NOMO-1 (cell line): Measurements from ENCODE around the gene MORN4.
A peak's percentile ranks its signal among the peaks of the same experiment; 100 is the strongest.
"Not testable (repeated sequence)": the region's sequence is repeated elsewhere in the genome, so short reads cannot be mapped to it uniquely, and the experiment has no call there.

Source experiments
- DNase-seq, 2 experiments: peaks; one replicate each; lab custom pipeline; 2025; ENCODE audit not compliant: unreplicated experiment in 2 of 2; lab: John Stamatoyannopoulos, UW

Gene MORN4

GRCh38 chr10:97632949-97633884 is at the start of gene MORN4:
Gene MORN4 (minus strand): TSS chr10:97633500. CDS start chr10:97619653, 13,847 bp downstream.
- DNase-seq, result peak; percentile 92 to 93

DNA sequence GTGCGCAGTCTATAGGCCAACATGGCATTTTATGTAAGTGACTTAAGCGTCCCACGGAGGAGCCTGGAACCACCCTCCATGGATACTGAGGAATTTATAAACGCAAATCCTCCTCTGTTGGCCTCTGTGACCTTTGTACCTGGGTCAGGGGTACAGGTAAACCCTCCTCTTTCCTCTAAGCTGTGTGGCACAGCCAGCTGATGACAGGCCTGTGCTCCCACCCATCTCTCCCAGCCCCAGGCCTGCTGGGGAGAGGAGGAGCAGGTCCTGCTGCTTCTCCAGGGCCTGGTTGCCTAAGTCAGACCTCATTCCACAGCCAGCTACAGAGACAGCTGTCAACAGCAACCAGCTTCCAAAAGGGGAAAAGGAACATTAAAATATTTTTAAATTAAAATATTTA is 48.7 kb upstream of the MORN4 start:
- no peak for DNase-seq

GRCh38 chr10:97679594-97679993 is 46.3 kb upstream of the MORN4 start:
- DNase-seq, result no peak

GRCh38 chr10:97676770-97677581 is 43.7 kb upstream of the MORN4 start:
- DNase-seq, result no peak

- no peak for DNase-seq
These were observed 41.9 kb upstream of the MORN4 start for GRCh38 chr10:97675222-97675621.

GRCh38 chr10:97673736-97674525 is 40.6 kb upstream of the MORN4 start:
- no peak for DNase-seq

- DNase-seq, result no peak
These were observed 36.3 kb upstream of the MORN4 start for GRCh38 chr10:97669571-97669970.

- no peak for DNase-seq
These were observed 34.2 kb upstream of the MORN4 start for GRCh38 chr10:97667463-97667862.

DNA sequence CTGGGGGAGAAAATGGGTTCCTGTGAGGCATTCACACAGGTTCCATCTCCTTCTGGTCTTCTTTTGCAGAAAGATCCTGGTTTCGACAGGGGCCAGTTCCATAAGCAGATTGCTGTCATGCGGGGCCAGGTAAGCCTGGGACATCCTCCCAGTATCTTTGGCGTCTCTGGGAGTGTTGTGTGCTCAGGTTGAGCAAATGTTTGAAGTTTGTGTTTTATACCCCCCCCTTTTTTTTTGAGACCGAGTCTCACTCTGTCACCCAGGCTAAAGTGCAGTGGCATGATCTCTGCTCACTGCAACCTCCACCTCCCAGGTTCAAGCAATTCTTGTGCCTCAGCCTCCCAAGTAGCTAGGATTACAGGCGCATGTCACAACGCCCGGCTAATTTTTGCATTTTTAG is 33.7 kb upstream of the MORN4 start:
- no peak for DNase-seq

DNA sequence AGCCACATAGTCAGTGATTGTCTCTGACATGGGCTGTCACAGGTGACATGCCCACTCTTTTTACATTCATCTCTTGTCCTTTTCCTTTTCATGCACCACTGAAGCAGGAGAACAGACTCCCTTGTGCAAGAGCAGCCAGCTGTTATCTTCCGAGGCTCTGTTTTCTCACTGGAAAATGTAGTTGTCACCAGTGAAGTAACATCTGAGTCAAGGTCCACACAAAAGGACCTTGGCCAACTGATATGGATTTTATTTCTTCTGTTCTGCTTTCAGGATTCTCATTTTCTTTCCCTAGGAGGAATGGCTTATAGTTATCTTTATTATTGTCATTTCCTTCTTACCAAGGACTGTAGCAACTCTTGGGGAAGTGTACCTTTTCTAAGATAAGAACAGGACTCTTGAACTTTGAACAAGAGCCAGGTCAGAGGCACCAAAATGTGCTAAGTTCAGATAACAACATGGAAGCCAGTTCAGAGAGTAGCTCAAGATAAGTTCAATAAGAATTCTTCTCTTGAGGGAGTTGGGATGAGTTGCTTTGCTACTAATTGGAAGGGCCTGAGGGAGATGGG is 31.1 kb upstream of the MORN4 start:
- no peak for DNase-seq

DNA sequence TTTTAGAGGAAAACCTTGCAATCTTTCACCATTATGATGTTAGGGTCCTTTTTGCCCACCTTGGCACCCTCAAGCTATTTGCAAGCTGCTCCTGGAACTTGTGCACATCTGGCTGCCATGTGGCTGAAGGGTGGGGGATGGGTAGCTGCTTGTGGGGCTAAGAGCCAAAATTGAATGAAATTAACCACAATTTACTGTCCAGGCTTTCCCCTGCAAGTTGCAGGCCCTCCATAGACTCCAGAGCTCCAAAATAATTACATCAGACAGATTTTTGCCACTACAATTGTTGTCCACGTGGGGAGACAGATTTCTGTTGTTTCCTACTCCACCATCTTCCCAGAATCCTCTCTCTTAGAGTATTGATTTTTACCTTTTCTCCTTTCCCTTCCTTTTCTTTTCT is 26.3 kb upstream of the MORN4 start:
- DNase-seq, result no peak

- peak in 1 of 2 experiments; percentile 53 for DNase-seq
These were observed 23.5 kb upstream of the MORN4 start for GRCh38 chr10:97656777-97657176.

DNA sequence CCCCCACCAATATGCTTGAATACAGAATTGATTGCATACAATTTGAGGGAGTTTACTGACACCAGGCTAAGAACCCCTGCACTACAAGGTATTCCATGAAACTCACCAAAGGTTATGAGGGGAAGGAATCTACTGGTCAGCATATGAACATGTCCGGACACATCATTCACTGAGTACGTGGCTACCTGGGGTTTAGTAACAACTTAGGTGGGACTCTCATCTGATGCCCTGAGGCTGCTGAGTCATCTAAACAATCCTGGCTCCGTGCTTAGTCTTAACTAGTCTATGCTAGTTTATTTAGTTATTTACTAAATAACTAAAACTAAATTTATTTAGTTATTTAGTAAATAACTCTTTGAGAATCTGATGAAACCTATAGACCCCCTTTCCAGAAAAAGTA is 18.5 kb upstream of the MORN4 start:
- DNase-seq, result no peak

DNA sequence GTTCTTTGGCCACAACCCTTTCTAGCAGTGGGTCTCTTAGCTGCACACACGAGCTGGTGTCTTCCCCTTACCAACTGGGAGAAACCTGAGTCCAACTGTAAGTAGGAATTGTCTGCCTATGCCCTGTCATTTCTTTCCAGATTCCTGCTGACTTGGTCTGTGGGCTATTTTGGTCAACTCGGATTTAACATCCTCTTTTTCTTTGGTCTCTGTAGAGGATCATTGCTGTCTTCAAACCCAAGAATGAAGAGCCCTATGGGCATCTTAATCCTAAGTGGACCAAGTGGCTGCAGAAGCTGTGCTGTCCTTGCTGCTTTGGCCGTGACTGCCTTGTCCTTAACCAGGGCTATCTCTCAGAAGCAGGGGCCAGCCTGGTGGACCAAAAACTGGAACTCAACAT is 17.4 kb upstream of the MORN4 start:
- DNase-seq, result no peak

GRCh38 chr10:97649405-97649750 is 16.1 kb upstream of the MORN4 start:
- not testable (repeated sequence) for DNase-seq

DNA sequence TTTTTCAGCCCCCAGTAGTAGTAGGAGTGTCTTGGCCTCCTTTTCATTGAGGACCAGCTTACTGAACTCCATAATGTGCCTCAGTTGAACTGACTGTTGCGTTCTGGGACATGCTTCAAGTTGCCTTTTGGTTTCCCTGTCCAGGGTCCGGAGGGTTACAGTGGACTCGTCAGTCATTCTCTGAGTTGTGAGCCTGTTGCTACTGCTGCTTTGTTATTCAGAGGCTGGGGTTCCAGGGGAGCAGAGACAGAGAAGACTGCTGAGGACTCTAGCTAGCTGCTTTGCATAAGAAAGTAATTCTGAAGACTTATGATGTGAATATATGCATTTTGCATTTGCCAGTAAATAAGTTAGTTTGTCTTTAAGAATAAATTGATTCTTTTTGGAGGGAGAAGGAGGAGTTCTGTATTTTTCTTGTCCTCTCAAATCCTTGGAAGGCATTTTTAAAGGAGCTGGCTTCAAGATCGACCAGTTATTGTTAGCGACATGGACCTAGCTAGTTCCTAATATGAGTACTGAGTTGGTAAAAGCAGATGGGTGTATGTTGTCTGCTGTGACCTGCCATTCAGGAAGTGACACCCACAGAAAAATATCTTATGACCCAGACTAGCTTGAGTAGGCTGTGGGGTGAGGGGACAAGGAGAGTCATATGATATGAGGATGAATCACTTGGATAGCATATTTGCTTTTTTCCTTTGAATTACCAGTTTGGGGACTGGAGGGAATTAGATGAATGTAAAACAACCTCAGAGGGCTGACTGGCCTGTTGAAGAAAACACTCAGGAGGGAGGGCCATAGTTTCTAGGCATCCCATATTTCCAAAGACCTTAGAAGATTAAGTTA is 15.5 kb upstream of the MORN4 start:
- DNase-seq, result peak; percentile 26 to 52

- peak in 1 of 2 experiments; percentile 24 for DNase-seq
These were observed 14.3 kb upstream of the MORN4 start for GRCh38 chr10:97647556-97647955.

- DNase-seq, result no peak
These were observed 11.6 kb upstream of the MORN4 start for GRCh38 chr10:97644936-97645335.

DNA sequence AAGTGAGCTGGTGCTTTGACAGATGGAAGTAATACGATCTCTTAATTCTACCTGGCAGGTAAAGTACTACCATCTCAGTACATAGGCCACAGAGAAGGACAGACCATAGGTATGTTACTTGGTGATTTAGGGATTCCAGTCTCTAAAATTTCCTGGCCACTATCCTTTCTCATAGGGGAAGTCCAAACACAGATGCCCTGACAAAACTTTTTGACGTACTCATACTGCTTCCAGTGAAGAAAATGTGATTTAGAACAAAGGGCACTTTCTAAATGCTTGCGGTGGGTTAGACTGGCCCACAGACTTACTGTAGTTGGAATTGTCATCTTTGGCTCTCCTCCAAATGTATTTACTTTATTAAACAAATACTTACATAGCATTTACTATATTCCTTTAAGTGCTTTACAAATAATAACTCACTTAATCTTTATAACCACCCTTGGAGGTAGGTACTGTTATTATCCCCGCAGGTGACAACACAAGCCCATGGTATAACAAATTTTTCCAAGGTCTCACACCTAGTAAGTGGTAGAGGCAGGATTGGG is 10.2 kb upstream of the MORN4 start:
- no peak for DNase-seq
